ENCODE results near the gene FAM162A.

The FAM162A gene

DNA sequence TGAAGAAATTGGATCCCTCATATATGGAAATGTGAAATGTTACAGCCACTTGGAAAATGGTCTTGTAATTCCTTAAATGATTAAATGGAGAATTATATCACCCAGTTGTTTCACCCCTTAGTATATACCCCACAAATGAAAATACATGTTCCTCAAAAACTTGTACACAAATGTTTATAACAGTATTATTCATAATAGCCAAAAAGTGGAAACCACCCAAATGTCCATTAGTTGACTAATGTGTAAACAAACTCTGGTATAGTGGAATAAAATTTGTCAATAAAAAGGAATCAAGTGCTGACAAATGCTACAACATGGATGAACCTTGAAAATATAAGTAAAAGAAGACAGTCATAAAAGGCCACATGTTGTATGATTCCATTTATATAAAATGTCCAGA is 12.5 kb downstream of the FAM162A start:
- Histone ChIP-seq H3K4me1 (ENCODE audit: control insufficient read depth in 1 of 2, insufficient read depth in 2 of 2, low read length in 2 of 2) (peaks cover 0 to 6% of the 10 kb centered on the region in 2 donors), H3K4me3 (ENCODE audit: low read depth in 1 of 2, low read length in 2 of 2) (no peak overlapping the region), H3K27ac (ENCODE audit: low read depth, low read length) (no peak overlapping the region), H3K9ac (ENCODE audit: low read depth in 1 of 2, low read length in 2 of 2) (no peak overlapping the region), H3K36me3 (ENCODE audit: control insufficient read depth in 1 of 2, insufficient read depth in 2 of 2, low read length in 2 of 2) (peaks cover 0 to 6% of the 10 kb centered on the region in 2 donors), H3K9me3 (ENCODE audit: control insufficient read depth in 1 of 2, low read length in 2 of 2) (no peaks in the 10 kb centered on the region), H3K27me3 (ENCODE audit: control insufficient read depth in 1 of 2, insufficient read depth in 2 of 2, low read length in 2 of 2) (no peaks in the 10 kb centered on the region)

- Histone ChIP-seq H3K9ac (ENCODE audit: low read depth in 1 of 2, low read length in 2 of 2) (no peak overlapping the region), H3K4me3 (ENCODE audit: low read depth in 1 of 2, low read length in 2 of 2) (no peak overlapping the region), H3K4me1 (ENCODE audit: control insufficient read depth in 1 of 2, insufficient read depth in 2 of 2, low read length in 2 of 2) (no peaks in the 10 kb centered on the region), H3K27me3 (ENCODE audit: control insufficient read depth in 1 of 2, insufficient read depth in 2 of 2, low read length in 2 of 2) (no peaks in the 10 kb centered on the region), H3K9me3 (ENCODE audit: control insufficient read depth in 1 of 2, low read length in 2 of 2) (no peaks in the 10 kb centered on the region), H3K36me3 (ENCODE audit: control insufficient read depth in 1 of 2, insufficient read depth in 2 of 2, low read length in 2 of 2) (peaks cover 0 to 6% of the 10 kb centered on the region in 2 donors), H3K27ac (ENCODE audit: low read depth, low read length) (no peak overlapping the region)
These were observed 13.2 kb downstream of the FAM162A start for GRCh38 chr3:122397201-122397600.

- no peak overlapping the region for H3K4me3 ChIP-seq (ENCODE audit: low read depth in 1 of 2, low read length in 2 of 2)
- no peaks in the 10 kb centered on the region for H3K4me1 ChIP-seq (ENCODE audit: control insufficient read depth in 1 of 2, insufficient read depth in 2 of 2, low read length in 2 of 2)
- no peak overlapping the region for H3K27ac ChIP-seq (ENCODE audit: low read depth, low read length)
- H3K27me3 ChIP-seq (ENCODE audit: control insufficient read depth in 1 of 2, insufficient read depth in 2 of 2, low read length in 2 of 2): no peaks in the 10 kb centered on the region
- H3K9me3 ChIP-seq (ENCODE audit: control insufficient read depth in 1 of 2, low read length in 2 of 2): no peaks in the 10 kb centered on the region
- no peak overlapping the region for H3K9ac ChIP-seq (ENCODE audit: low read depth in 1 of 2, low read length in 2 of 2)
- peaks cover 9 to 14% of the 10 kb centered on the region in 2 donors for H3K36me3 ChIP-seq (ENCODE audit: control insufficient read depth in 1 of 2, insufficient read depth in 2 of 2, low read length in 2 of 2)
These were observed 14.9 kb downstream of the FAM162A start for GRCh38 chr3:122398920-122399319.

DNA sequence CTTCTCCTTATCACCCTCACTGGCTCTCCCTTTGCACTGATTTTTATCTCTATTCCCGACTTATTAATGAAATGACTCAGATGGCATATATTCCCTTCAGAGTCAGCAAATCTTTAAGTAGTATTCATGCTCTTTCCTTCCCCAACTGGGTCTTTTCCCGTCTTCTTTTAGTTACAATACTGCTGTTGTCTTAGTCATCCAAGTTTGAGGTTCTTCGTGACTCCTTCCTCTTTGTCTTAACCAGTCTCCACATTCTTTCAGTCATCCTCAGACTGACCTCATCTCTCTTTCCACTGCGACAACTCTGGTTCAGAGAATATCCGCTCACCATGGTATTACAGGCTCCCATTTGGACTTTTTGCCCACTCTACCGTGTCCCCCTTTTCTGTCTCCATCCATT is 19.5 kb downstream of the FAM162A start:
- no peaks in the 10 kb centered on the region for H3K4me1 ChIP-seq (ENCODE audit: control insufficient read depth in 1 of 2, insufficient read depth in 2 of 2, low read length in 2 of 2)
- peaks cover 15 to 40% of the 10 kb centered on the region in 2 donors for H3K36me3 ChIP-seq (ENCODE audit: control insufficient read depth in 1 of 2, insufficient read depth in 2 of 2, low read length in 2 of 2)
- no peak overlapping the region for H3K27ac ChIP-seq (ENCODE audit: low read depth, low read length)

DNA sequence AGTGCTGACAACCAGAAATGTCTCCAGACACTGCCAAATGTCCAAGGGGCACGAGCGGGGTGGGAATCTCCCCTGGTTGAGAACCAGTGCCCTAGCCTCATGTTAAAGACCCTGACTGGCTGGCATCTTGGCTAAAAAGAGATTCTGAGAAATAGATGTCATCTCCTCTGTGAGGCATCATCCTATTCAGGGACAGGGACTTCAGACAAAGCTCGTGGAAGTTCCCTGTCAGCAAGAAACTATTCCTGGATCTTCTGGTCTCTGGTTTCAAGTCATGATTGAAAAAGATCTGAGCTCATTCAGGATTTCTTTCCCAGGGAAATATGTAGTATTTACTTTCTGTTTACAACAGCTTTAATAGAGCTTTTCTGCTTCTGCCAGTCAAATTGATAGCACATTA is 21.0 kb downstream of the FAM162A start:
- no peak overlapping the region for H3K27ac ChIP-seq (ENCODE audit: low read depth, low read length)

More for the DNA sequence above, 19.5 kb downstream of the FAM162A start:
- Histone ChIP-seq H3K9me3 (ENCODE audit: control insufficient read depth in 1 of 2, low read length in 2 of 2) (no peaks in the 10 kb centered on the region), H3K9ac (ENCODE audit: low read depth in 1 of 2, low read length in 2 of 2) (no peak overlapping the region), H3K4me3 (ENCODE audit: low read depth in 1 of 2, low read length in 2 of 2) (no peak overlapping the region), H3K27me3 (ENCODE audit: control insufficient read depth in 1 of 2, insufficient read depth in 2 of 2, low read length in 2 of 2) (no peaks in the 10 kb centered on the region)

GRCh38 chr3:122406198-122406597 is 22.2 kb downstream of the FAM162A start:
- Histone ChIP-seq H3K4me1 (ENCODE audit: control insufficient read depth in 1 of 2, insufficient read depth in 2 of 2, low read length in 2 of 2) (no peaks in the 10 kb centered on the region), H3K9ac (ENCODE audit: low read depth in 1 of 2, low read length in 2 of 2) (no peak overlapping the region), H3K4me3 (ENCODE audit: low read depth in 1 of 2, low read length in 2 of 2) (no peak overlapping the region), H3K27ac (ENCODE audit: low read depth, low read length) (no peak overlapping the region), H3K27me3 (ENCODE audit: control insufficient read depth in 1 of 2, insufficient read depth in 2 of 2, low read length in 2 of 2) (no peaks in the 10 kb centered on the region), H3K36me3 (ENCODE audit: control insufficient read depth in 1 of 2, insufficient read depth in 2 of 2, low read length in 2 of 2) (peaks cover 20 to 62% of the 10 kb centered on the region in 2 donors), H3K9me3 (ENCODE audit: control insufficient read depth in 1 of 2, low read length in 2 of 2) (no peaks in the 10 kb centered on the region)

More for the DNA sequence above, 21.0 kb downstream of the FAM162A start:
- H3K36me3 ChIP-seq (ENCODE audit: control insufficient read depth in 1 of 2, insufficient read depth in 2 of 2, low read length in 2 of 2): peaks cover 15 to 53% of the 10 kb centered on the region in 2 donors
- H3K9me3 ChIP-seq (ENCODE audit: control insufficient read depth in 1 of 2, low read length in 2 of 2): no peaks in the 10 kb centered on the region
- no peaks in the 10 kb centered on the region for H3K27me3 ChIP-seq (ENCODE audit: control insufficient read depth in 1 of 2, insufficient read depth in 2 of 2, low read length in 2 of 2)
- no peak overlapping the region for H3K4me3 ChIP-seq (ENCODE audit: low read depth in 1 of 2, low read length in 2 of 2)
- H3K4me1 ChIP-seq (ENCODE audit: control insufficient read depth in 1 of 2, insufficient read depth in 2 of 2, low read length in 2 of 2): no peaks in the 10 kb centered on the region
- H3K9ac ChIP-seq (ENCODE audit: low read depth in 1 of 2, low read length in 2 of 2): no peak overlapping the region

GRCh38 chr3:122407946-122408345 is 24.0 kb downstream of the FAM162A start:
- no peaks in the 10 kb centered on the region for H3K9me3 ChIP-seq (ENCODE audit: control insufficient read depth in 1 of 2, low read length in 2 of 2)
- H3K36me3 ChIP-seq (ENCODE audit: control insufficient read depth in 1 of 2, insufficient read depth in 2 of 2, low read length in 2 of 2): peaks cover 16 to 65% of the 10 kb centered on the region in 2 donors
- H3K4me3 ChIP-seq (ENCODE audit: low read depth in 1 of 2, low read length in 2 of 2): no peak overlapping the region
- no peak overlapping the region for H3K9ac ChIP-seq (ENCODE audit: low read depth in 1 of 2, low read length in 2 of 2)
- no peaks in the 10 kb centered on the region for H3K4me1 ChIP-seq (ENCODE audit: control insufficient read depth in 1 of 2, insufficient read depth in 2 of 2, low read length in 2 of 2)
- H3K27me3 ChIP-seq (ENCODE audit: control insufficient read depth in 1 of 2, insufficient read depth in 2 of 2, low read length in 2 of 2): no peaks in the 10 kb centered on the region
- no peak overlapping the region for H3K27ac ChIP-seq (ENCODE audit: low read depth, low read length)

DNA sequence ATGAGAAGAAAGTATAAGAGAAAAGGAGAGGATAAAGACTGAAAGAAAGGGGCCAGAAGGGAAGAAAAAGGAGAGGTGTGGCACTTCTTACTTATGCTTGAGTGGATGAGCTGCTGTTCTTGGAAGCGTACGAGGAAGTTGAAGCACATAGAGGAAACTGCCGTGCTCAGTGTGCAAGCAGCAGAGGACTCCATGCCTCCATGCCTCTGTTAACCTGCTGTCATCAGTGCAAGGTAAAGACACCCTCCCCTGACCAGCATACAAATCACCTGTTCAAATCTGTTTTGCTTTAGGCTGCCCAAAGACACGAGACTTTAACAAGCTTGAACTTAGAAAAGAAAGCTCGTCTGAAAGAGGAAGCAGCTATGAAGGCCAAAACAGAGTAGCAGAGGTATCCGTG is 25.5 kb downstream of the FAM162A start:
- H3K27ac ChIP-seq (ENCODE audit: low read depth, low read length): no peak overlapping the region
- H3K36me3 ChIP-seq (ENCODE audit: control insufficient read depth in 1 of 2, insufficient read depth in 2 of 2, low read length in 2 of 2): peaks cover 11 to 50% of the 10 kb centered on the region in 2 donors
- H3K4me3 ChIP-seq (ENCODE audit: low read depth in 1 of 2, low read length in 2 of 2): peak overlapping the region in 1 of 2 donors; percentile 5
- peaks cover 0 to 3% of the 10 kb centered on the region in 2 donors for H3K4me1 ChIP-seq (ENCODE audit: control insufficient read depth in 1 of 2, insufficient read depth in 2 of 2, low read length in 2 of 2)
- no peaks in the 10 kb centered on the region for H3K27me3 ChIP-seq (ENCODE audit: control insufficient read depth in 1 of 2, insufficient read depth in 2 of 2, low read length in 2 of 2)
- no peak overlapping the region for H3K9ac ChIP-seq (ENCODE audit: low read depth in 1 of 2, low read length in 2 of 2)
- no peaks in the 10 kb centered on the region for H3K9me3 ChIP-seq (ENCODE audit: control insufficient read depth in 1 of 2, low read length in 2 of 2)

DNA sequence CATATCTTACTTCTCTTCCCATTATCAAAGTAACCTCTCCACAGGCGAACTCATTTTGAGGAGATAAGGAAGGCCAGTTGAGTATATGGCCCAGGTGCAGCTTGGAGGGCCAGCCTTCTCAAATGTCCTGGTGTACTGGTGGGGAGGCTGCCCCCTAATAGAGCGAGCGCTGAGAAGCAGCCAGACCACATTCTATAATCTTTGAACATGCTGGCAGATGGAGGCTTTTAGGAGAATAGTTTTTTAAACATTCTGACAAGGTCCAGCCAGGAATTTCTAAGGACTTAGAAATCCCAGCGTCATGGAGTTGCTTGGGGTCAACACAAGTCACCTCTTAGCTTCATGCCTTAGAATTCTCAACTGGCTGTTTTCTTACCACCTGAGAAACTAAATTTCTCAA is 26.1 kb downstream of the FAM162A start:
- H3K36me3 ChIP-seq (ENCODE audit: control insufficient read depth in 1 of 2, insufficient read depth in 2 of 2, low read length in 2 of 2): peaks cover 11 to 48% of the 10 kb centered on the region in 2 donors
- no peak overlapping the region for H3K9ac ChIP-seq (ENCODE audit: low read depth in 1 of 2, low read length in 2 of 2)
- H3K27ac ChIP-seq (ENCODE audit: low read depth, low read length): no peak overlapping the region
- no peaks in the 10 kb centered on the region for H3K27me3 ChIP-seq (ENCODE audit: control insufficient read depth in 1 of 2, insufficient read depth in 2 of 2, low read length in 2 of 2)
- H3K4me1 ChIP-seq (ENCODE audit: control insufficient read depth in 1 of 2, insufficient read depth in 2 of 2, low read length in 2 of 2): peaks cover 6 to 9% of the 10 kb centered on the region in 2 donors
- H3K4me3 ChIP-seq (ENCODE audit: low read depth in 1 of 2, low read length in 2 of 2): no peak overlapping the region
- no peaks in the 10 kb centered on the region for H3K9me3 ChIP-seq (ENCODE audit: control insufficient read depth in 1 of 2, low read length in 2 of 2)

- H3K9me3 ChIP-seq (ENCODE audit: control insufficient read depth in 1 of 2, low read length in 2 of 2): no peaks in the 10 kb centered on the region
- H3K9ac ChIP-seq (ENCODE audit: low read depth in 1 of 2, low read length in 2 of 2): no peak overlapping the region
- H3K36me3 ChIP-seq (ENCODE audit: control insufficient read depth in 1 of 2, insufficient read depth in 2 of 2, low read length in 2 of 2): peaks cover 11 to 45% of the 10 kb centered on the region in 2 donors
- H3K4me3 ChIP-seq (ENCODE audit: low read depth in 1 of 2, low read length in 2 of 2): no peak overlapping the region
- no peaks in the 10 kb centered on the region for H3K27me3 ChIP-seq (ENCODE audit: control insufficient read depth in 1 of 2, insufficient read depth in 2 of 2, low read length in 2 of 2)
- H3K27ac ChIP-seq (ENCODE audit: low read depth, low read length): no peak overlapping the region
- peaks cover 9 to 11% of the 10 kb centered on the region in 2 donors for H3K4me1 ChIP-seq (ENCODE audit: control insufficient read depth in 1 of 2, insufficient read depth in 2 of 2, low read length in 2 of 2)
These were observed 26.7 kb downstream of the FAM162A start for GRCh38 chr3:122410639-122411038.

- H3K9me3 ChIP-seq (ENCODE audit: control insufficient read depth in 1 of 2, low read length in 2 of 2): no peaks in the 10 kb centered on the region
- H3K9ac ChIP-seq (ENCODE audit: low read depth in 1 of 2, low read length in 2 of 2): no peak overlapping the region
- peaks cover 5 to 18% of the 10 kb centered on the region in 2 donors for H3K36me3 ChIP-seq (ENCODE audit: control insufficient read depth in 1 of 2, insufficient read depth in 2 of 2, low read length in 2 of 2)
- H3K4me1 ChIP-seq (ENCODE audit: control insufficient read depth in 1 of 2, insufficient read depth in 2 of 2, low read length in 2 of 2): peaks cover 9 to 19% of the 10 kb centered on the region in 2 donors
- no peak overlapping the region for H3K4me3 ChIP-seq (ENCODE audit: low read depth in 1 of 2, low read length in 2 of 2)
- H3K27ac ChIP-seq (ENCODE audit: low read depth, low read length): no peak overlapping the region
- no peaks in the 10 kb centered on the region for H3K27me3 ChIP-seq (ENCODE audit: control insufficient read depth in 1 of 2, insufficient read depth in 2 of 2, low read length in 2 of 2)
These were observed 30.4 kb downstream of the FAM162A start for GRCh38 chr3:122414391-122414790.

All from duodenal mucosa (tissue), 2 donors.